ENCODE measurements around the gene ITPK1. TPM values are rescaled to one million over a fixed set of nuclear protein-coding genes. Genes with fewer than 3 reads are reported as not detected.

Gene ITPK1
- total and polyA plus RNA-seq, 2 donors (not counting 3 experiments of a cell fraction or from before 2014, with no cell fraction given): 39.6 to 51.8 TPM

DNA sequence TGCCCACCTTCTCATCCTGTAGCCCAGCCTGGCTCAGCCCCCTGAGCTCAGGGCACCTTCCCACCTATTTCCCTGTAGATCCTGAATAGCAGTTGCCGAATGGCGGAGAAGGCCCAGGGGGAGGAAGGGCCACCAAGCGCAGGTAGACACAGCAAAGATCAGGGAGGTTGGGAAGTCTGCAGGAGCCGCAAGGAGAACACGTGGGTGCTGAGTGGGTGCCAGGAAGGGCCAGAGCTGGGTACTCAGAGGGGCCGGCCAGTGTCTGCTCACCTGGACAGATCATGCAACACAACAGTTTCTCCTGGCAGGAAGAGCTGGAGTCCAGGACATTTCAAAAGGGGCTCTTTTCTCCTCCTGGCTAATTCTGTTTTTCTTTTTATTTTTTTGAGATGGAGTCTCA is 162.2 kb downstream of the ITPK1 start:
- intact Hi-C loops (cut with micrococcal nuclease) (loop anchor here (5.0 kb wide), 2 partner anchors 589 to 664 kb away; no protein-coding TSS in a partner anchor), dilution Hi-C loops (cut with MboI; ENCODE audit: extremely low pct_ligation_motif_present, low sequenced_read_pairs) (loop anchor here (25.0 kb wide), 1 partner anchor 184 kb away; no protein-coding TSS in a partner anchor)
- Histone ChIP-seq H4K20me1 (replicated peaks; ENCODE audit: control insufficient read depth, extremely low read depth, insufficient read depth, low read length) (no peaks in the 10 kb centered on the region), H3K4me1 (ENCODE audit: control insufficient read depth, extremely low read depth, insufficient read depth, low read length) (no peaks in the 10 kb centered on the region), H3K27me3 (ENCODE audit: control insufficient read depth in 2 of 2, insufficient read depth in 2 of 2, low read length in 2 of 2) (no peaks in the 10 kb centered on the region), H2AFZ (ENCODE audit: low read depth, low read length) (no peak overlapping the region), H3K4me3 (replicated peaks in 1 of 3; ENCODE audit: insufficient read depth in 1 of 3, low read depth in 1 of 3, low read length in 3 of 3) (no peak overlapping the region), H3K4me2 (ENCODE audit: insufficient read depth, low read length) (no peak overlapping the region), H3K36me3 (ENCODE audit: control insufficient read depth in 2 of 2, extremely low read depth in 1 of 2, insufficient read depth in 2 of 2, low read length in 2 of 2) (peaks cover 0 to 2% of the 10 kb centered on the region in 2 experiments), H3K27ac (ENCODE audit: insufficient read depth, low read depth, low read length) (no peak overlapping the region), H3K79me2 (ENCODE audit: control insufficient read depth, insufficient read depth, low read length) (no peaks in the 10 kb centered on the region), H3K9ac (replicated peaks; ENCODE audit: extremely low read depth, insufficient read depth, low read length) (no peak overlapping the region), H3K9me3 (replicated peaks; ENCODE audit: control insufficient read depth, insufficient read depth, low read length) (no peaks in the 10 kb centered on the region), H3K9me1 (replicated peaks; ENCODE audit: control insufficient read depth, extremely low read depth, insufficient read depth, low read length) (no peaks in the 10 kb centered on the region)
- TF ChIP-seq FOS (IDR thresholded peaks at IDR 0.05; ENCODE audit: borderline replicate concordance, insufficient read depth, low read length) (no peak), EZH2 (IDR thresholded peaks at IDR 0.05; ENCODE audit: borderline replicate concordance, low read depth, low read length, severe bottlenecking) (no peak), JUN (IDR thresholded peaks at IDR 0.05; ENCODE audit: borderline replicate concordance, insufficient read depth, insufficient read length, low read depth) (no peak), POLR2A (IDR thresholded peaks at IDR 0.05; ENCODE audit: low read depth, low read length) (no peak), MYC (IDR thresholded peaks at IDR 0.05; ENCODE audit: low read depth, low read length) (no peak)
- TF ChIP-seq, protein P1, sequence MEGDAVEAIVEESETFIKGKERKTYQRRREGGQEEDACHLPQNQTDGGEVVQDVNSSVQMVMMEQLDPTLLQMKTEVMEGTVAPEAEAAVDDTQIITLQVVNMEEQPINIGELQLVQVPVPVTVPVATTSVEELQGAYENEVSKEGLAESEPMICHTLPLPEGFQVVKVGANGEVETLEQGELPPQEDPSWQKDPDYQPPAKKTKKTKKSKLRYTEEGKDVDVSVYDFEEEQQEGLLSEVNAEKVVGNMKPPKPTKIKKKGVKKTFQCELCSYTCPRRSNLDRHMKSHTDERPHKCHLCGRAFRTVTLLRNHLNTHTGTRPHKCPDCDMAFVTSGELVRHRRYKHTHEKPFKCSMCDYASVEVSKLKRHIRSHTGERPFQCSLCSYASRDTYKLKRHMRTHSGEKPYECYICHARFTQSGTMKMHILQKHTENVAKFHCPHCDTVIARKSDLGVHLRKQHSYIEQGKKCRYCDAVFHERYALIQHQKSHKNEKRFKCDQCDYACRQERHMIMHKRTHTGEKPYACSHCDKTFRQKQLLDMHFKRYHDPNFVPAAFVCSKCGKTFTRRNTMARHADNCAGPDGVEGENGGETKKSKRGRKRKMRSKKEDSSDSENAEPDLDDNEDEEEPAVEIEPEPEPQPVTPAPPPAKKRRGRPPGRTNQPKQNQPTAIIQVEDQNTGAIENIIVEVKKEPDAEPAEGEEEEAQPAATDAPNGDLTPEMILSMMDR (IDR thresholded peaks at IDR 0.05; ENCODE audit: extremely low read depth in 1 of 2, insufficient read depth in 1 of 2, low read depth in 1 of 2, low read length in 2 of 2): no peak
- FAIRE-seq (no peak), DNase-seq (ENCODE audit: low read depth, low spot score) (no peak)
- POLR2A ChIA-PET: no interaction called here
- no TSS peak for BruUV-seq (replicated peaks)
- CTCF ChIA-PET: interaction anchor here (3.2 to 5.5 kb wide), 3 partner anchors 160 to 184 kb away, joined by 38 to 109 read pairs (median 68); no protein-coding TSS in a partner anchor
